HepG2 (cell line): ENCODE results near the gene RNF11. TPM values are rescaled to one million over a fixed set of nuclear protein-coding genes. Genes with fewer than 3 reads are reported as not detected.

Experiments
- ATAC-seq: fragments of 200-7000 bp; cut with Tn5 transposase; 3 replicates; pipeline ENCODE4 v1.9.1; 2020; ENCODE audit warnings: mild to moderate bottlenecking, moderate library complexity
- BruUV-seq: library from RNA; stranded (reverse); fragments of 400-500 nt; replicated peaks from 2 replicates; lab custom pipeline; 2021; lab: Mats Ljungman, UMichigan
- CTCF ChIA-PET: fragments of 300-600 bp; formaldehyde crosslinking; extraction: SDS; loops from one replicate; lab custom pipeline; 2021; ENCODE audit warnings: low total read pairs, inconsistent platforms, low intra/inter-chr PET ratio; lab: Yijun Ruan, JAX
- POLR2A ChIA-PET: fragments of 350-600 bp; sonication (Branson Sonifier 250); formaldehyde crosslinking; loops from one replicate; lab custom pipeline; 2020; ENCODE audit warnings: antibody characterized with exemption, inconsistent platforms; lab: Yijun Ruan, JAX
- DNase-seq: peaks from one replicate; pipeline ENCODE4 v3.0.0-alpha.2; 2015; ENCODE audit warnings: low spot score
- FAIRE-seq: peaks from 3 replicates; lab custom pipeline; 2011; peaks lifted over from hg19 to GRCh38; lab: Jason Lieb, UNC
- H2AFZ ChIP-seq: one replicate; pipeline ENCODE4 v1.6.1; 2011; ENCODE audit warnings: low read length, inconsistent platforms
- H3K27ac ChIP-seq: fragments of 300-600 bp; 3 replicates; pipeline ENCODE4 v1.8.0; 2011; ENCODE audit warnings: mixed run types, mild to moderate bottlenecking, mixed read lengths, low read length, inconsistent platforms; ENCODE audit not compliant: insufficient read depth; ENCODE audit errors: extremely low read length
- H3K27me3 ChIP-seq, 2 experiments: fragments of 200-600 bp in 1 of 2; 2 replicates in 1 of 2; 3 replicates in 1 of 2; pipeline versions ENCODE4 v1.6.0 to v1.8.0; 2011; ENCODE audit warnings: low read length in 2 of 2, mild to moderate bottlenecking in 2 of 2, moderate library complexity in 2 of 2, inconsistent platforms in 1 of 2; ENCODE audit not compliant: insufficient read depth in 2 of 2, control insufficient read depth in 1 of 2
- H3K36me3 ChIP-seq, 2 experiments: fragments of 200-600 bp in 1 of 2; replicated peaks in 1 of 2; 2 replicates in 1 of 2; 3 replicates in 1 of 2; pipeline versions ENCODE4 v1.5.1 to v1.8.0; 2011; ENCODE audit warnings: low read length in 2 of 2, inconsistent platforms in 1 of 2; ENCODE audit not compliant: insufficient read depth in 2 of 2, control insufficient read depth in 1 of 2
- H3K4me1 ChIP-seq: 2 replicates; pipeline ENCODE4 v1.5.1; 2012; ENCODE audit warnings: low read length, inconsistent platforms; ENCODE audit not compliant: insufficient read depth
- H3K4me2 ChIP-seq: 2 replicates; pipeline ENCODE4 v1.6.0; 2011; ENCODE audit warnings: low read depth, low read length, inconsistent platforms
- H3K4me3 ChIP-seq, 3 experiments: fragments of 200-600 bp in 1 of 3; sonication (generic), shearing (Covaris generic) in 1 of 3; replicated peaks in 1 of 3; 2 replicates each; pipeline ENCODE4 v1.5.1; 2011 to 2016; ENCODE audit warnings: low read length in 3 of 3, inconsistent platforms in 2 of 3, low read depth in 2 of 3, mild to moderate bottlenecking in 2 of 3, control low read depth in 1 of 3, mixed read lengths in 1 of 3; ENCODE audit not compliant: insufficient read depth in 1 of 3
- H3K79me2 ChIP-seq: one replicate; pipeline ENCODE4 v1.6.1; 2011; ENCODE audit warnings: low read length, inconsistent platforms; ENCODE audit not compliant: insufficient read depth
- H3K9ac ChIP-seq: 2 replicates; pipeline ENCODE4 v1.6.0; 2011; ENCODE audit warnings: mild to moderate bottlenecking, low read depth, low read length, inconsistent platforms; ENCODE audit not compliant: insufficient read depth
- H3K9me3 ChIP-seq: 2 replicates; pipeline ENCODE4 v1.5.1; 2012; ENCODE audit warnings: mild to moderate bottlenecking, low read length
- H4K20me1 ChIP-seq: 2 replicates; pipeline ENCODE4 v1.6.0; 2011; ENCODE audit warnings: inconsistent platforms, mild to moderate bottlenecking, low read length, moderate library complexity; ENCODE audit not compliant: insufficient read depth
- AHR ChIP-seq: IDR thresholded peaks from 2 replicates; pipeline ENCODE4 v1.6.1; 2018; ENCODE audit warnings: missing genetic modification reagents, missing compliant biosample characterization
- HNF4A ChIP-seq: sonication (generic); formaldehyde crosslinking; IDR thresholded peaks from 2 replicates; pipeline ENCODE4 v1.4.0; 2020; ENCODE audit warnings: missing genetic modification reagents
- ISX ChIP-seq: sonication (generic); formaldehyde crosslinking; conservative IDR thresholded peaks from 2 replicates; pipeline ENCODE4 v1.5.0; 2020; ENCODE audit warnings: missing genetic modification reagents
- KDM5B ChIP-seq: sonication (generic); formaldehyde crosslinking; IDR thresholded peaks from 2 replicates; pipeline ENCODE4 v1.4.0; 2020; ENCODE audit warnings: missing genetic modification reagents, mild to moderate bottlenecking, borderline replicate concordance
- MBNL3 ChIP-seq: fragments of 250-450 bp; sonication (Bioruptor Pico); conservative IDR thresholded peaks from 2 replicates; pipeline ENCODE4 v1.8.0; 2022; ENCODE audit warnings: mild to moderate bottlenecking, inconsistent platforms
- MLLT10 ChIP-seq: sonication (generic); formaldehyde crosslinking; IDR thresholded peaks from 2 replicates; pipeline ENCODE4 v1.4.0; 2020; ENCODE audit warnings: missing genetic modification reagents
- PHF21A ChIP-seq: sonication (generic); formaldehyde crosslinking; IDR thresholded peaks from 2 replicates; pipeline ENCODE4 v1.5.0; 2020; ENCODE audit warnings: mild to moderate bottlenecking, missing genetic modification reagents
- RORA ChIP-seq: sonication (generic); formaldehyde crosslinking; IDR thresholded peaks from 2 replicates; pipeline ENCODE4 v1.5.0; 2020; ENCODE audit warnings: mild to moderate bottlenecking, missing genetic modification reagents, moderate library complexity
- SAFB2 ChIP-seq: sonication (generic); formaldehyde crosslinking; IDR thresholded peaks from 2 replicates; pipeline ENCODE4 v1.5.1; 2020; ENCODE audit warnings: missing genetic modification reagents, low read depth, mild to moderate bottlenecking, borderline replicate concordance
- SETDB1 ChIP-seq: sonication (generic); formaldehyde crosslinking; IDR thresholded peaks from 2 replicates; pipeline ENCODE4 v1.5.1; 2020; ENCODE audit warnings: missing genetic modification reagents, mild to moderate bottlenecking, borderline replicate concordance
- SNAI1 ChIP-seq: sonication (generic); formaldehyde crosslinking; IDR thresholded peaks from 2 replicates; pipeline ENCODE4 v1.5.0; 2020; ENCODE audit warnings: mild to moderate bottlenecking, missing genetic modification reagents, borderline replicate concordance
- TEAD2 ChIP-seq: sonication (generic); formaldehyde crosslinking; IDR thresholded peaks from 2 replicates; pipeline ENCODE4 v1.9.0; 2021; ENCODE audit warnings: missing genetic modification reagents
- YEATS4 ChIP-seq: sonication (generic); formaldehyde crosslinking; IDR thresholded peaks from 2 replicates; pipeline ENCODE4 v1.4.0; 2020; ENCODE audit warnings: missing genetic modification reagents, borderline replicate concordance
- ZFP36 ChIP-seq: fragments of 150-350 bp; IDR thresholded peaks from 2 replicates; pipeline ENCODE4 v1.6.1; 2018; ENCODE audit warnings: borderline replicate concordance, low read length, low read depth; ENCODE audit not compliant: partially characterized antibody
- ZNF232 ChIP-seq: sonication (generic); formaldehyde crosslinking; IDR thresholded peaks from 2 replicates; pipeline ENCODE4 v1.4.0; 2020; ENCODE audit warnings: missing genetic modification reagents, borderline replicate concordance
- ZNF234 ChIP-seq: sonication (generic); formaldehyde crosslinking; conservative IDR thresholded peaks from 2 replicates; pipeline ENCODE4 v1.5.1; 2020; ENCODE audit warnings: mild to moderate bottlenecking, missing genetic modification reagents
- ZNF281 ChIP-seq: sonication (generic); formaldehyde crosslinking; IDR thresholded peaks from 2 replicates; pipeline ENCODE4 v1.4.0; 2020; ENCODE audit warnings: missing genetic modification reagents, borderline replicate concordance
- ZNF326 ChIP-seq: sonication (generic); formaldehyde crosslinking; IDR thresholded peaks from 2 replicates; pipeline ENCODE4 v1.4.0; 2020; ENCODE audit warnings: missing genetic modification reagents, borderline replicate concordance
- ZNF432 ChIP-seq: sonication (generic); formaldehyde crosslinking; IDR thresholded peaks from 2 replicates; pipeline ENCODE4 v1.5.0; 2020; ENCODE audit warnings: missing genetic modification reagents, mild to moderate bottlenecking, borderline replicate concordance
- ZNF44 ChIP-seq: sonication (generic); formaldehyde crosslinking; IDR thresholded peaks from 2 replicates; pipeline ENCODE4 v1.5.1; 2020; ENCODE audit warnings: mild to moderate bottlenecking, missing genetic modification reagents
- ZNF792 ChIP-seq: IDR thresholded peaks from 2 replicates; pipeline ENCODE4 v1.6.1; 2016
- ZNF83 ChIP-seq: sonication (generic); formaldehyde crosslinking; IDR thresholded peaks from 2 replicates; pipeline ENCODE4 v1.4.0; 2020; ENCODE audit warnings: missing genetic modification reagents, mild to moderate bottlenecking, borderline replicate concordance
- ZNF879 ChIP-seq: sonication (generic); formaldehyde crosslinking; IDR thresholded peaks from 2 replicates; pipeline ENCODE4 v1.8.1; 2023; ENCODE audit warnings: missing genetic modification reagents
- WGBS: methylation state at CpG from one replicate; pipeline ENCODE4 v1.1.6; 2017; ENCODE audit warnings: low lambda C conversion rate; 5-methylcytosine and 5-hydroxymethylcytosine counted together
- in situ Hi-C: cut with HindIII; loops from 2 replicates; pipeline ENCODE4 v1.10.0; 2017; ENCODE audit warnings: low pct_unique_long_range_greater_than_20kb; ENCODE audit not compliant: extremely low pct_ligation_motif_present
- intact Hi-C: fragments of 100-400 bp; cut with micrococcal nuclease; formaldehyde crosslinking; loops from one replicate; pipeline ENCODE4 v1.10.0; 2022; ENCODE audit not compliant: unreplicated experiment
- polyA plus RNA-seq, 8 experiments: library from polyadenylated mRNA; depleted of rRNA in 3 of 8; stranded (reverse) in 7 of 8; unstranded in 1 of 8; fragments of >200 nt; fragmentation: Illumina TruSeq in 4 of 8; extraction: Trizol in 4 of 8; gene quantifications; 2 replicates each; pipeline versions ENCODE4 v1.2.1 to v1.2.3, GENCODE V29; 2011 to 2016; ENCODE audit warnings: low read depth in 4 of 8, missing spikeins in 1 of 8, mixed read lengths in 1 of 8; ENCODE audit not compliant: insufficient read depth in 1 of 8
- total RNA-seq, 5 experiments: library from RNA; depleted of rRNA; stranded (reverse); fragments of >200 nt; fragmentation: Illumina TruSeq; extraction: Trizol; gene quantifications; 2 replicates each; pipeline ENCODE4 v1.2.3, GENCODE V29; 2016; ENCODE audit warnings: low read depth in 1 of 5

Gene RNF11
- total and polyA plus RNA-seq, 2 of the 13 experiments (the other 11 are each of a cell fraction or from before 2014, with no cell fraction given) = 41.2 to 48.8 TPM

DNA sequence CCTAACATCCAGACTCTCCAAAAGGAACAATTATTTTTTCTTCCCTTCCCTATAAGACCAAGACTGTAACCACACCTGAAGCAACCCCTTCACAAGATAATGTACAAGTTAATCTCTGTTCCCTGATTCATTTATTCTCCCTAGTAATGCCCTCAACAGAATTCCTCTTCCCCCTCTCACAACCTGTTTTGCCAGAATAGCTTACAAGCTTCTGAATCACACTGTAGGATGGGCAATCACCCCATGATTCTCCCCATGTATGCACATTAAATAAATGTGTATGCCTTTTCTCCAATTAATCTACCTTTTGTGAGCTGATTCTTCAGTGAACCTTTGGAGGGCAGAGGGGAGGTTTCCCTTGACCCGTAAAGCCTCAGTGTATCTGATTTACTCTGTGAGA lies 20.9 kb upstream of the RNF11 start:
- no TSS peak for BruUV-seq
- WGBS = 38% methylated on average over 1 of the region's 1 CpG
- ATAC-seq = no peak

GRCh38 chr1:51216631-51217030 lies 19.4 kb upstream of the RNF11 start:
- Histone ChIP-seq H3K4me2 (peak overlapping the region; percentile 51; the same call in 1 of the 2 replicates), H2AFZ (no peak overlapping the region), H3K4me3 (peak overlapping the region in 1 of 3 experiments; percentile 28; a peak in 1 of 6 replicates), H3K9ac (no peak overlapping the region), H3K27me3 (no peaks in the 10 kb centered on the region; a peak in 1 of 5 replicates), H3K27ac (no peak overlapping the region), H3K9me3 (no peaks in the 10 kb centered on the region), H3K36me3 (no peaks in the 10 kb centered on the region), H3K4me1 (peaks cover 31% of the 10 kb centered on the region), H4K20me1 (no peaks in the 10 kb centered on the region), H3K79me2 (no peaks in the 10 kb centered on the region)
- FAIRE-seq (no peak), DNase-seq (no peak), ATAC-seq (no peak)
- intact Hi-C loops (no loop called here), in situ Hi-C loops (no loop called here)
- ChIA-PET CTCF (no interaction called here), POLR2A (interaction anchor here (2.0 kb wide), 1 partner anchor 19 kb away, joined by 7 read pairs; the partner anchor contains the start of gene RNF11)
- 45% methylated on average over 4 of the region's 4 CpGs for whole genome bisulfite sequencing
- no TSS peak for BruUV-seq
- no peak for TF ChIP-seq SAFB2 (CRISPR knock-in tag)
- TF ChIP-seq ZNF281 = no peak
- no peak for TF ChIP-seq MLLT10 (CRISPR knock-in tag)
- no peak for TF ChIP-seq ZNF879 (CRISPR knock-in tag)
- no peak for TF ChIP-seq TEAD2 (CRISPR knock-in tag)
- no peak for TF ChIP-seq ZNF232 (CRISPR knock-in tag)
- no peak for TF ChIP-seq ZNF326 (CRISPR knock-in tag)
- no peak for TF ChIP-seq KDM5B (CRISPR knock-in tag)
- no peak for TF ChIP-seq AHR (CRISPR knock-in tag)
- TF ChIP-seq HNF4A (CRISPR knock-in tag) = no peak
- TF ChIP-seq ZNF234 (CRISPR knock-in tag) = no peak
- TF ChIP-seq ZNF83 = no peak
- no peak for TF ChIP-seq SNAI1 (CRISPR knock-in tag)
- no peak for TF ChIP-seq RORA (CRISPR knock-in tag)
- TF ChIP-seq SETDB1 = no peak
- TF ChIP-seq ZNF432 (CRISPR knock-in tag) = no peak

More for the DNA sequence above, 20.9 kb upstream of the RNF11 start:
- peaks cover 44% of the 10 kb centered on the region for H3K4me1 ChIP-seq
- no peak overlapping the region for H2AFZ ChIP-seq
- intact Hi-C loops = no loop called here
- H4K20me1 ChIP-seq = no peaks in the 10 kb centered on the region
- no peaks in the 10 kb centered on the region; a peak in 1 of 5 replicates for H3K27me3 ChIP-seq
- H3K9me3 ChIP-seq = no peaks in the 10 kb centered on the region
- in situ Hi-C loops = no loop called here
- no peak for FAIRE-seq
- no peak for DNase-seq
- H3K79me2 ChIP-seq = no peaks in the 10 kb centered on the region
- H3K36me3 ChIP-seq = no peaks in the 10 kb centered on the region
- CTCF ChIA-PET = no interaction called here
- POLR2A ChIA-PET = no interaction called here
- no peak overlapping the region for H3K4me2 ChIP-seq
- H3K4me3 ChIP-seq = no peak overlapping the region
- no peak overlapping the region for H3K27ac ChIP-seq
- TF ChIP-seq ZNF44 (no peak), YEATS4 (no peak), MBNL3 (CRISPR knock-in tag) (no peak), PHF21A (CRISPR knock-in tag) (no peak), ISX (CRISPR knock-in tag) (no peak), ZNF792 (CRISPR knock-in tag) (no peak), ZFP36 (no peak)
- H3K9ac ChIP-seq = no peak overlapping the region
